ENCODE data around the gene KIAA0825. TPM values are rescaled to one million over a fixed set of nuclear protein-coding genes. Genes with fewer than 3 reads are reported as not detected.

The KIAA0825 gene
- polyA plus RNA-seq, 1 of the 3 experiments (the other 2 are of a cell fraction) = 0.61 TPM

DNA sequence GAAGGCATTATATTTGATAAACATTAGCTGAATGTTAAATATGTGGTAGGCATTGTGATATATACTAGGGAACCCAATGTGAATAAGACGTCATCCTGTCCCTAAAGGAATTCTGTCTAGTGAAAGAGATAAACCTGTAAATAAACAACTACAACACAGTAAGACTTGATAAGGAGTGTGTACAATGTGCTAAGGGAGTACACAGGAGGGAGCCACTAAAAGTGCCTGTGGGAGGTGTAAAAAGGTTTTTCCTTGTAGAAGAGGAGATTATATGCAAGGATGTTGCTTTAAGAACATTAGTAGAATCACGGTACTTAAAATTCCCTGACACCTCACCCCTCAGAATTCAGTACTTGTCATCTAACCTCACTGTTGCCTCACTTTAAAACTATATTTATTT is 91.7 kb downstream of the KIAA0825 start:
- no peak overlapping the region for H3K4me3 ChIP-seq (ENCODE audit: low read depth in 2 of 2, low read length in 1 of 2)
- no peak for DNase-seq
- H3K27me3 ChIP-seq (ENCODE audit: insufficient read depth) = no peaks in the 10 kb centered on the region
- no peak overlapping the region for H3K27ac ChIP-seq (ENCODE audit: low read depth in 2 of 2, low read length in 1 of 2)
- no peaks in the 10 kb centered on the region for H3K79me2 ChIP-seq (ENCODE audit: insufficient read depth)
- H3K9me2 ChIP-seq = no peaks in the 10 kb centered on the region
- 88% methylated on average over 2 of the region's 2 CpGs for WGBS (ENCODE audit: low lambda C conversion rate)
- no peaks in the 10 kb centered on the region for H3K36me3 ChIP-seq (replicated peaks in 1 of 2; ENCODE audit: control insufficient read depth in 1 of 2, insufficient read depth in 2 of 2, low read length in 1 of 2)
- H3K9me3 ChIP-seq = no peaks in the 10 kb centered on the region
- no peaks in the 10 kb centered on the region for H3F3A ChIP-seq (replicated peaks; ENCODE audit: insufficient read depth)
- H4K20me1 ChIP-seq (ENCODE audit: insufficient read depth) = no peaks in the 10 kb centered on the region
- peaks cover 0 to 16% of the 10 kb centered on the region in 2 experiments; a peak in 1 of 4 replicates for H3K4me1 ChIP-seq (ENCODE audit: control insufficient read depth in 1 of 2, insufficient read depth in 2 of 2, low read depth in 1 of 2, low read length in 1 of 2)
- POLR2A ChIA-PET = no interaction called here
- no peak overlapping the region for H3K9ac ChIP-seq
- H2AFZ ChIP-seq (ENCODE audit: low read depth) = no peak overlapping the region
- H3K4me2 ChIP-seq = no peak overlapping the region
- CTCF ChIA-PET = interaction anchor here (1.4 kb wide), 1 partner anchor 211 kb away, joined by 3 read pairs; no protein-coding TSS in a partner anchor
- TF ChIP-seq RCOR1 (IDR thresholded peaks at IDR 0.05; ENCODE audit: low read length) (no peak), SMC3 (IDR thresholded peaks at IDR 0.05; ENCODE audit: low read depth, low read length) (no peak), POLR2AphosphoS5 (IDR thresholded peaks at IDR 0.05; ENCODE audit: low read depth, low read length) (no peak), TEAD4 (IDR thresholded peaks at IDR 0.05; ENCODE audit: borderline replicate concordance, insufficient read depth) (no peak), CHD2 (IDR thresholded peaks at IDR 0.05; ENCODE audit: low read length, partially characterized antibody) (no peak), USF2 (IDR thresholded peaks at IDR 0.05; ENCODE audit: borderline replicate concordance, low read depth, low read length) (no peak), GATA2 (CRISPR knock-in tag; IDR thresholded peaks at IDR 0.05) (no peak)
- TF ChIP-seq, protein P1, sequence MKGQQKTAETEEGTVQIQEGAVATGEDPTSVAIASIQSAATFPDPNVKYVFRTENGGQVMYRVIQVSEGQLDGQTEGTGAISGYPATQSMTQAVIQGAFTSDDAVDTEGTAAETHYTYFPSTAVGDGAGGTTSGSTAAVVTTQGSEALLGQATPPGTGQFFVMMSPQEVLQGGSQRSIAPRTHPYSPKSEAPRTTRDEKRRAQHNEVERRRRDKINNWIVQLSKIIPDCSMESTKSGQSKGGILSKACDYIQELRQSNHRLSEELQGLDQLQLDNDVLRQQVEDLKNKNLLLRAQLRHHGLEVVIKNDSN (IDR thresholded peaks at IDR 0.05; ENCODE audit: borderline replicate concordance, low read depth) = no peak
- TF ChIP-seq, protein P2, sequence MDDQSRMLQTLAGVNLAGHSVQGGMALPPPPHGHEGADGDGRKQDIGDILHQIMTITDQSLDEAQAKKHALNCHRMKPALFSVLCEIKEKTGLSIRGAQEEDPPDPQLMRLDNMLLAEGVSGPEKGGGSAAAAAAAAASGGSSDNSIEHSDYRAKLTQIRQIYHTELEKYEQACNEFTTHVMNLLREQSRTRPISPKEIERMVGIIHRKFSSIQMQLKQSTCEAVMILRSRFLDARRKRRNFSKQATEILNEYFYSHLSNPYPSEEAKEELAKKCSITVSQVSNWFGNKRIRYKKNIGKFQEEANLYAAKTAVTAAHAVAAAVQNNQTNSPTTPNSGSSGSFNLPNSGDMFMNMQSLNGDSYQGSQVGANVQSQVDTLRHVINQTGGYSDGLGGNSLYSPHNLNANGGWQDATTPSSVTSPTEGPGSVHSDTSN (IDR thresholded peaks at IDR 0.05) = no peak

- H3K4me3 ChIP-seq (ENCODE audit: low read depth in 2 of 2, low read length in 1 of 2) = no peak overlapping the region
- POLR2A ChIA-PET = interaction anchor here (1.6 kb wide), 1 partner anchor 93 kb away, joined by 4 read pairs; the partner anchor contains the start of genes KIAA0825 and SLF1
- H3K27me3 ChIP-seq (ENCODE audit: insufficient read depth) = no peaks in the 10 kb centered on the region
- peak; percentile 46 for DNase-seq
- no peaks in the 10 kb centered on the region for H3F3A ChIP-seq (replicated peaks; ENCODE audit: insufficient read depth)
- no peaks in the 10 kb centered on the region for H4K20me1 ChIP-seq (ENCODE audit: insufficient read depth)
- no peaks in the 10 kb centered on the region for H3K9me2 ChIP-seq
- no peak overlapping the region for H3K4me2 ChIP-seq
- no peaks in the 10 kb centered on the region for H3K36me3 ChIP-seq (replicated peaks in 1 of 2; ENCODE audit: control insufficient read depth in 1 of 2, insufficient read depth in 2 of 2, low read length in 1 of 2)
- TF ChIP-seq, protein P3, sequence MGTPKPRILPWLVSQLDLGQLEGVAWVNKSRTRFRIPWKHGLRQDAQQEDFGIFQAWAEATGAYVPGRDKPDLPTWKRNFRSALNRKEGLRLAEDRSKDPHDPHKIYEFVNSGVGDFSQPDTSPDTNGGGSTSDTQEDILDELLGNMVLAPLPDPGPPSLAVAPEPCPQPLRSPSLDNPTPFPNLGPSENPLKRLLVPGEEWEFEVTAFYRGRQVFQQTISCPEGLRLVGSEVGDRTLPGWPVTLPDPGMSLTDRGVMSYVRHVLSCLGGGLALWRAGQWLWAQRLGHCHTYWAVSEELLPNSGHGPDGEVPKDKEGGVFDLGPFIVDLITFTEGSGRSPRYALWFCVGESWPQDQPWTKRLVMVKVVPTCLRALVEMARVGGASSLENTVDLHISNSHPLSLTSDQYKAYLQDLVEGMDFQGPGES (IDR thresholded peaks at IDR 0.05; ENCODE audit: low read depth, low read length) = no peak
- TF ChIP-seq SMC3 (IDR thresholded peaks at IDR 0.05; ENCODE audit: low read depth, low read length) (peak; percentile 74), RAD21 (IDR thresholded peaks at IDR 0.05; ENCODE audit: low read length) (peak; percentile 85), RCOR1 (IDR thresholded peaks at IDR 0.05; ENCODE audit: low read length) (peak; percentile 39; the same call in 1 of the 2 replicates), GATA2 (CRISPR knock-in tag; IDR thresholded peaks at IDR 0.05) (no peak), RXRA (IDR thresholded peaks at IDR 0.05; ENCODE audit: borderline replicate concordance, low read depth) (0 out of 2 replicates have a peak, but pooled peaks have one; percentile 12)
- TF ChIP-seq, protein P4, sequence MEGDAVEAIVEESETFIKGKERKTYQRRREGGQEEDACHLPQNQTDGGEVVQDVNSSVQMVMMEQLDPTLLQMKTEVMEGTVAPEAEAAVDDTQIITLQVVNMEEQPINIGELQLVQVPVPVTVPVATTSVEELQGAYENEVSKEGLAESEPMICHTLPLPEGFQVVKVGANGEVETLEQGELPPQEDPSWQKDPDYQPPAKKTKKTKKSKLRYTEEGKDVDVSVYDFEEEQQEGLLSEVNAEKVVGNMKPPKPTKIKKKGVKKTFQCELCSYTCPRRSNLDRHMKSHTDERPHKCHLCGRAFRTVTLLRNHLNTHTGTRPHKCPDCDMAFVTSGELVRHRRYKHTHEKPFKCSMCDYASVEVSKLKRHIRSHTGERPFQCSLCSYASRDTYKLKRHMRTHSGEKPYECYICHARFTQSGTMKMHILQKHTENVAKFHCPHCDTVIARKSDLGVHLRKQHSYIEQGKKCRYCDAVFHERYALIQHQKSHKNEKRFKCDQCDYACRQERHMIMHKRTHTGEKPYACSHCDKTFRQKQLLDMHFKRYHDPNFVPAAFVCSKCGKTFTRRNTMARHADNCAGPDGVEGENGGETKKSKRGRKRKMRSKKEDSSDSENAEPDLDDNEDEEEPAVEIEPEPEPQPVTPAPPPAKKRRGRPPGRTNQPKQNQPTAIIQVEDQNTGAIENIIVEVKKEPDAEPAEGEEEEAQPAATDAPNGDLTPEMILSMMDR (IDR thresholded peaks at IDR 0.05) = peak; percentile 72
- H3K4me1 ChIP-seq (ENCODE audit: control insufficient read depth in 1 of 2, insufficient read depth in 2 of 2, low read depth in 1 of 2, low read length in 1 of 2) = peaks cover 0 to 20% of the 10 kb centered on the region in 2 experiments; a peak in 1 of 4 replicates
- H3K9me3 ChIP-seq = no peaks in the 10 kb centered on the region
- H3K79me2 ChIP-seq (ENCODE audit: insufficient read depth) = no peaks in the 10 kb centered on the region
- H2AFZ ChIP-seq (ENCODE audit: low read depth) = no peak overlapping the region
- no peak overlapping the region for H3K9ac ChIP-seq
- WGBS (ENCODE audit: low lambda C conversion rate) = 62% methylated on average over 4 of the region's 4 CpGs
- peak overlapping the region in 1 of 2 experiments; percentile 16; a peak in 1 of 4 replicates for H3K27ac ChIP-seq (ENCODE audit: low read depth in 2 of 2, low read length in 1 of 2)
- CTCF ChIA-PET = interaction anchor here (0.6 to 2.9 kb wide), 28 partner anchors 10 to 942 kb away, joined by 3 to 18 read pairs (median 4); partner anchors contain the start of gene NR2F1
Measured at GRCh38 chr5:94524841-94525697, 93.3 kb downstream of the KIAA0825 start.
